ENCODE measurements around the gene RBMS1. TPM values are rescaled to one million over a fixed set of nuclear protein-coding genes. Genes with fewer than 3 reads are reported as not detected.
"Not testable (repeated sequence)": the region's sequence is repeated elsewhere in the genome, so short reads cannot be mapped to it uniquely, and the experiment has no call there.

The RBMS1 gene
- total RNA-seq, 4 donors from 2014 or later: 50.2 to 62.3 (median 59.1) TPM

GRCh38 chr2:160427629-160428404 is 65.8 kb downstream of the RBMS1 start:
- WGBS, 2 donors: 32 to 38% methylated on average over 7 of the region's 7 CpGs
- no peak for TF ChIP-seq CTCF (IDR thresholded peaks at IDR 0.05)
- no peak for TF ChIP-seq POLR2A (IDR thresholded peaks at IDR 0.05)
- H3K4me3 ChIP-seq (ENCODE audit: low read depth, poor library complexity, severe bottlenecking): no peak overlapping the region

GRCh38 chr2:160426604-160427003 is 67.0 kb downstream of the RBMS1 start:
- TF ChIP-seq POLR2A (IDR thresholded peaks at IDR 0.05): no peak
- TF ChIP-seq CTCF (IDR thresholded peaks at IDR 0.05): no peak
- intact Hi-C loops (cut with DNase I; ENCODE audit: low total_unique reads): no loop called here
- DNase-seq (ENCODE audit: low spot score in 2 of 2): no peak
- 94 to 96% methylated on average over 5 of the region's 5 CpGs for WGBS, 2 donors
- no peak overlapping the region for H3K4me3 ChIP-seq (ENCODE audit: low read depth, poor library complexity, severe bottlenecking)

More at GRCh38 chr2:160427629-160428404, 65.8 kb downstream of the RBMS1 start:
- DNase-seq (ENCODE audit: low spot score in 2 of 2): peak in 1 of 2 donors; percentile 87
- intact Hi-C loops (cut with DNase I; ENCODE audit: low total_unique reads): no loop called here

GRCh38 chr2:160425434-160426151 is 68.0 kb downstream of the RBMS1 start:
- 72 to 78% methylated on average over 4 of the region's 4 CpGs for WGBS, 2 donors
- no peak overlapping the region for H3K4me3 ChIP-seq (ENCODE audit: low read depth, poor library complexity, severe bottlenecking)
- intact Hi-C loops (cut with DNase I; ENCODE audit: low total_unique reads): no loop called here
- DNase-seq (ENCODE audit: low spot score in 2 of 2): no peak
- TF ChIP-seq CTCF (IDR thresholded peaks at IDR 0.05): no peak
- TF ChIP-seq POLR2A (IDR thresholded peaks at IDR 0.05): no peak

GRCh38 chr2:160423126-160423525 is 70.5 kb downstream of the RBMS1 start:
- intact Hi-C loops (cut with DNase I; ENCODE audit: low total_unique reads): no loop called here
- WGBS, 2 donors: 64 to 90% methylated on average over 4 of the region's 4 CpGs
- no peak for DNase-seq (ENCODE audit: low spot score in 2 of 2)
- no peak for TF ChIP-seq POLR2A (IDR thresholded peaks at IDR 0.05)
- no peak for TF ChIP-seq CTCF (IDR thresholded peaks at IDR 0.05)
- H3K4me3 ChIP-seq (ENCODE audit: low read depth, poor library complexity, severe bottlenecking): no peak overlapping the region

- WGBS, 2 donors: 90 to 93% methylated on average over 3 of the region's 3 CpGs
- intact Hi-C loops (cut with DNase I; ENCODE audit: low total_unique reads); DNase-seq (ENCODE audit: low spot score in 2 of 2); H3K4me3 ChIP-seq (ENCODE audit: low read depth, poor library complexity, severe bottlenecking): not testable (repeated sequence)
These were observed 71.7 kb downstream of the RBMS1 start for GRCh38 chr2:160421646-160422501.

GRCh38 chr2:160420711-160421110 is 72.9 kb downstream of the RBMS1 start:
- intact Hi-C loops (cut with DNase I; ENCODE audit: low total_unique reads): no loop called here
- WGBS, 2 donors: 88 to 97% methylated on average over 4 of the region's 4 CpGs
- DNase-seq (ENCODE audit: low spot score in 2 of 2): no peak
- no peak overlapping the region for H3K4me3 ChIP-seq (ENCODE audit: low read depth, poor library complexity, severe bottlenecking)
- no peak for TF ChIP-seq CTCF (IDR thresholded peaks at IDR 0.05)
- TF ChIP-seq POLR2A (IDR thresholded peaks at IDR 0.05): no peak

Data from lower leg skin (tissue), 4 donors.